ENCODE data around the gene PAN3.
A peak's percentile ranks its signal among the peaks of the same experiment; 100 is the strongest.
"Not testable (repeated sequence)": the region's sequence is repeated elsewhere in the genome, so short reads cannot be mapped to it uniquely, and the experiment has no call there.

The PAN3 gene, protein sequence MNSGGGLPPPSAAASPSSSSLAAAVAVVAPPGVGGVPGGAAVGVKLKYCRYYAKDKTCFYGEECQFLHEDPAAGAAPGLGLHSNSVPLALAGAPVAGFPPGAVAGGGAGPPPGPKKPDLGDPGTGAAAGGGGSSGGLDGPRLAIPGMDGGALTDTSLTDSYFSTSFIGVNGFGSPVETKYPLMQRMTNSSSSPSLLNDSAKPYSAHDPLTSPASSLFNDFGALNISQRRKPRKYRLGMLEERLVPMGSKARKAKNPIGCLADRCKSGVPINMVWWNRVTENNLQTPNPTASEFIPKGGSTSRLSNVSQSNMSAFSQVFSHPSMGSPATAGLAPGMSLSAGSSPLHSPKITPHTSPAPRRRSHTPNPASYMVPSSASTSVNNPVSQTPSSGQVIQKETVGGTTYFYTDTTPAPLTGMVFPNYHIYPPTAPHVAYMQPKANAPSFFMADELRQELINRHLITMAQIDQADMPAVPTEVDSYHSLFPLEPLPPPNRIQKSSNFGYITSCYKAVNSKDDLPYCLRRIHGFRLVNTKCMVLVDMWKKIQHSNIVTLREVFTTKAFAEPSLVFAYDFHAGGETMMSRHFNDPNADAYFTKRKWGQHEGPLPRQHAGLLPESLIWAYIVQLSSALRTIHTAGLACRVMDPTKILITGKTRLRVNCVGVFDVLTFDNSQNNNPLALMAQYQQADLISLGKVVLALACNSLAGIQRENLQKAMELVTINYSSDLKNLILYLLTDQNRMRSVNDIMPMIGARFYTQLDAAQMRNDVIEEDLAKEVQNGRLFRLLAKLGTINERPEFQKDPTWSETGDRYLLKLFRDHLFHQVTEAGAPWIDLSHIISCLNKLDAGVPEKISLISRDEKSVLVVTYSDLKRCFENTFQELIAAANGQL
- 108 to 117 reads per million in 2 donors for total RNA-seq

- DNase-seq: peak; percentile 93
These were observed at the start of gene PAN3 for GRCh38 chr13:28138012-28138755. TSS of gene PAN3 (plus strand) at chr13:28138545. CDS start at chr13:28138658, 113 bp downstream.

DNA sequence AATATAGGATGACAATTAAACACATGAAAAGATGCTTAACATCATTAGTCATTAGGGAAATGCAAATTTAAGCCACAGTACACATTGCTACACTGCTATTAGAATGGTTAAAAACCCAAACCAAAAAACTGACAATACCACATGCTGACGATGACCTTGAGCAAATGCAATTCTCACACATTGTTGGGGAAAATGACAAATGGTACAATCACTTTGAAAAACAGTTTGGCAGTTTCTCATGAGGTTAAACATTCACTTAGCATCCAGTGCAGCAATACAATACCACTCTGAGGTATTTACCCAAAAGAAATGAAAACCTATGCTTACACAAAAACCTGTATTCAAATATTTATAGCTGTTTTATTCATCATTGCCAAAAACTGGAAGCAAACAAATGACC, 49.3 kb upstream of the PAN3 start:
- no peak for DNase-seq

DNA sequence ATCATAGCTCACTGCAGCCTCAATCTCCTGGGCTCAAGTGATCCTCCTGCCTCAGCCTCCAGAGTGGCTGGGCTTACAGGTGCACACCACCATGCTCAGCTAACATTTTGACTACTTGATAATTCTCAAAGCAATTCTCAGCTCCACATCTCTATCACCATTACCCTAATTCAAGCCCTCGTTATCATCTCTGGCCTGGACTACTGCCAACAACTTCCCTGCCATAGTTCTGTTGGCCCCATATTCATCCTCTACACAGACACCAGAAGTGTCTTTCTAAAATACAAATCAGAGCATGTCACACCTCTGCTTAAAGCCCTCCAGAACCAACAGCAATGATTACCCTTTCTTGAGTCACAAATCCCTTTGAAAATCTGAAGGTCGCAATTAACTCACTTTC, 45.9 kb upstream of the PAN3 start:
- no peak for DNase-seq

DNA sequence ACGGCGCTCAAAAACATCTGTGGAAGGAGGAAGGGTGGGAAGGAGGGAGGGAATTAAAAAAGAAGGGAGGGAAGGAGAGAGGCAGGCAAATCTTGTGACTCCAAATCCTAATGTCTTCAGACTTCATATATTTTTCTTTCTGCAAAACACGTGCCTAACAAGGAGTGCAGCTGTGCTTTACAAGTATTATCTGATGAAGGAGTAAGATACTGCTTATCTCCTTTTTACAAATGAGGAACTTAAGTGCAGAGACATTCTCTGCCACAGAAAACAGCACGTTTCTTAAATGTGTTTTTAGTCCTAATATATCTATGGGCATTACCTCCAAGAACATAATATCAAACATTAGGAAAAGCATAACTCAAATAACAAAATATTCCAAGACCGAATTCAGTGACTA, 44.5 kb upstream of the PAN3 start:
- no peak for DNase-seq

DNA sequence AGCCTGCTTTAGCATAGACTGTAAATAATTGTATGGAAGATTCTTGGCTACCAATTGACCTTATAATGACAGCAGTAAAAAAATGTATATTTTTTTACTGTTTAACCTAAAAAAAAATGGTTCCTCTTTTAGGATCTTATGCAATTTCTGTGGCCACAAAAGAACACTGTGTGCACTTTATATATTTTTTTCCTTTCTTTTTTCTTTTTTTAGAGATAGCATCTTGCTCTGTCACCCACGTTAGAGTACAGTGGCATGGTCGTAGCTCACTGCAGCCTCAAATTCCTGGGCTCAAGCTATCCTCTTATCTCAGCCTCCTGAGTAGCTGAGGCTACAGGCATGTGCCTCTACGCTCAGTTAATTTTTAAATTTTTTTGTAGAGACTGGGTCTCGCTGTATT, 44.0 kb upstream of the PAN3 start:
- no peak for DNase-seq

GRCh38 chr13:28097503-28097902, 40.8 kb upstream of the PAN3 start:
- no peak for DNase-seq

- no peak for DNase-seq
These were observed 38.8 kb upstream of the PAN3 start for GRCh38 chr13:28099396-28100149.

DNA sequence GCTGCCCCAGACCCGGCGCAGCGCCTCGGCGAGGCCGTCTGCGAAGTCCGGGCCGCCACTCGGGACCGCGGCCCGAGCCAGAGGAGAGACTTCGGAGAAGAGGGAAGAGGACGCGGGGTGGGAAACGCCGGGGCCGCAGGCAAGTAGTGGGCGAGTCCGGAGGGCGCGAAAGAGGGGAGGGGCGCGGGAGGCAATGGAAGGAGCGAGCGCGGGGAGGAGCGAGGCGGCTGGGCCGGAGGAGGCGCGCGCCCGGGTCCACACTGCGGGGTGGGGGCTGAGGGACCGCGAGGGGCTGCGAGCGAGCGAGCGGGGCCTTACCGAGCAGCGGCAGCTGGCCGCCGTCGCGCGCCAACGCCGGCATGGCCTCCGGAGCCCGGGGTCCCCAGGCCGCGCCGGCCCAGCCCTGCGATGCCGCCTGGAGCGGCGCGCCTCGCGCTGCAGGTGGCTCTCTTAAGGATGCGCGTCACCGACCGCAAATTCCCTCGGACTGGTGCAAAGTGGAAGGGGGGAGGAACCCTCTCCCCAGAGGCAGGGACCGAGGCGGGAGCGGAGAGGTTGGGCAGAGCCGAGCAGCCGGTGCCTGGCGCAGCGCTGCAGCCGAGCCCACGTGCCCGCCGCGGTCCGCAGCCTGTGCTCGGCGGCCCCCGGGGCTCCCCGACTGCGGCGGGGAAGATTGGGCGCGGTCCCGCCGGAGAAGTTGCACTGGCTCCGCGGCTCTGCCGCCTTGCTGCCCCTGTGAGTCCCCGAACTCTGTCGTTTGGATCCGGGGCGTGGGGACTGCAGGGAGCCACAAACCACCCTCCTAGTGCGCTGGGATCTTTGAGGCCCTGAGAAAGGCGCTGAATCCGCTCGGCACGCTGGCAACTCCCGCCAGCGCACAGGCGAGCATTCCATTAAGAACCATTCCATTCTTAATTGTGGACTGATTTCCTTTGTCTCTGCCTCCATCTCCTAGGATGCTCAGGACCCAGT, 37.9 kb upstream of the PAN3 start, which contains the start of gene FLT3:
Gene FLT3 (minus strand): TSS at position 427 of the 972 bp plus-strand sequence. CDS start 66 bp downstream, at position 361.
- DNase-seq: peak; percentile 9

GRCh38 chr13:28101886-28102285, 36.5 kb upstream of the PAN3 start:
- DNase-seq: not testable (repeated sequence)

DNA sequence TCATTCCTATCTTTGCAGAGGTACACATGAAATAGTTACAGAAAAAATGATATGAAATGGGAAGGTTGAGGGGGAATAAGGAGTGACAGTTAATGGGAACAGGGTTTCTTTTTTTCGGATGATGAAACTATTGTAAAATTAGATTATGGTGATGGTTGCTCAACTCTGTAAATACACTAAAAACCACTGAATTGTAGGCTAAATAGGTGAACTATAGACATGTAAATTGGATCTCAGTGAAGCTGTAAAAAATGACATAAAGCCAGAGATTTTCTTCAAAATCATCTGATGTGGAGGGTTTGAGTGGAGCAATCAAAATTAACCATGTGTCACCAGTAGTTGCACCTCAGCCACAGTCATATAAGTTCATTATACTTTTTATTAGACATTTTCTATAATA, 31.4 kb upstream of the PAN3 start:
- no peak for DNase-seq

GRCh38 chr13:28110414-28110813, 27.9 kb upstream of the PAN3 start:
- no peak for DNase-seq

- no peak for DNase-seq
These were observed 21.6 kb upstream of the PAN3 start for GRCh38 chr13:28116736-28117135.

- DNase-seq: no peak
These were observed 20.5 kb upstream of the PAN3 start for GRCh38 chr13:28117689-28118377.

GRCh38 chr13:28120317-28120716, 18.0 kb upstream of the PAN3 start:
- DNase-seq: no peak

- no peak for DNase-seq
These were observed 17.1 kb upstream of the PAN3 start for GRCh38 chr13:28121224-28121623.

GRCh38 chr13:28128030-28128429, 10.3 kb upstream of the PAN3 start:
- DNase-seq: no peak

DNA sequence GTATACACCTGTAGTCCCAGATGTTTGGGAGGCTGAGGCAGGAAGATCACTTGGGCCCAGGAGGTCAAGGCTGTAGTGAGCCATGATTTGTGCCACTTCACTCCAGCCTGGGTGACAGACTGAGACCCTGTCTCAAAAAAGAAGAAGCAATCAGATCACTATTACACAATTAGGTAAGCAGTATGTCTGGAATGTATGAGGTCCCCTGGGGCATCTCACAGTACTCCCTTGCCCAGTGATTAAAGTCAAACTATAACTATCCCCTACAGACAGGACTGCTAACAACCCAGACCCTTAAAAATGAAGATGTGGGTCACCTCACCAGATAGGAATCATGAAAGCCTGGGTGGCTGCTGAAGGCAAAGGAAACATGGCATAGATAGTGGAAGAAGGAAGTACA, 9.4 kb upstream of the PAN3 start:
- no peak for DNase-seq

- DNase-seq: no peak
These were observed 8.2 kb upstream of the PAN3 start for GRCh38 chr13:28129911-28130693.

- DNase-seq: no peak
These were observed 6.7 kb upstream of the PAN3 start for GRCh38 chr13:28131646-28132045.

Data from activated gamma-delta T cell (primary cell).